ENCODE results near the gene PPIE.
"Not testable (repeated sequence)": the region's sequence is repeated elsewhere in the genome, so short reads cannot be mapped to it uniquely, and the experiment has no call there.

The PPIE gene

DNA sequence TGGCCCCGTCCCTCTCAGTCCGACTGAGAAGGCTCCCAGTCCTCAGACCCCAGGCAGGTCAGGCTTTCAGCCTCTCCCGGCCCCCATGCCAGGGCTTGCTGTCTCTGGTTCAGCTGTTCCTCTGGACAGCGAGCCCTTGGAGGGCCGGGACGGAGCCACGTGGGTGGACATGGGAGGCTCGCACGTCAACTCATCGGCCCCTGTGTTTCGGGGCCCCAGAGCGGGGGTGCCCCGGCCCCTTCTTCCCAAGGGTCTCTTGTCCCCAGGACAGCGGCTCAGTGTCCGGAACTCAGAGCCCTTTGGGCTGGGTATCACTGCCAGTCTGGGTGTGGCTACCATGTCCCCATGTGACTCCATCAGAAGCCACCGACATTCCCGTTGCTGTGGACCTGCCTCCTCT lies 39.2 kb downstream of the PPIE start:
- DNase-seq (ENCODE audit: low read depth) = not testable (repeated sequence)

DNA sequence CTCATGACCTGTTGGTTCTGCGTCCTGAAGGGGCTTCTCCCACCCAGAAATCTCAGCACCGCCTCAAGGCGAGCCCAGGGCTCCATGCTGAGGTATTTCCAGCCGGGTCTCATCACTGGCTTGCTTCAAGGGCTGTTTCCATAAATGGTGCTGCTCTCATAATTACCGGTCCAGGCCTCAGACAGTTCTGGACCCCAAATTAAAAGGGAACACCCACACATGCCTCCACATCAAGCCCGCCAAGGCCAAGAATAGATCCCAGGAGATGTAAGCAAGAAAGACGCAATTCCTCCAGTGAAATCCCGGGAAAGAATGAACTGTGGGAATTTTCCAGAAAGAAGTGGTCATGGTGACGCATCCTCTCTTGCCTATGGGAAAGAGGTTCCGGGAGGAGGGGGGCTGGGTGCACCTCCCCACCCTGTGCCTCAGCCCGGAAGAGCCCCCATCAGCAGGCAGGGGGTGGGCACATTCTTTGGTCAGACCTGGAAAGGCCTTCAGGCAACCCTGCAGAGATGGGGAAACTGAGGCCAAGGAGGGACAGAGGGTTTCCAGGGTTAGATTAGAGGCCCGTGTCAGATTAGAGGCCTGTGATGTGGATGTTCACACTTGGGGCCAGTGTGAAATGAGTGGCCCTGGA lies 39.9 kb downstream of the PPIE start:
- not testable (repeated sequence) for DNase-seq (ENCODE audit: low read depth)

DNA sequence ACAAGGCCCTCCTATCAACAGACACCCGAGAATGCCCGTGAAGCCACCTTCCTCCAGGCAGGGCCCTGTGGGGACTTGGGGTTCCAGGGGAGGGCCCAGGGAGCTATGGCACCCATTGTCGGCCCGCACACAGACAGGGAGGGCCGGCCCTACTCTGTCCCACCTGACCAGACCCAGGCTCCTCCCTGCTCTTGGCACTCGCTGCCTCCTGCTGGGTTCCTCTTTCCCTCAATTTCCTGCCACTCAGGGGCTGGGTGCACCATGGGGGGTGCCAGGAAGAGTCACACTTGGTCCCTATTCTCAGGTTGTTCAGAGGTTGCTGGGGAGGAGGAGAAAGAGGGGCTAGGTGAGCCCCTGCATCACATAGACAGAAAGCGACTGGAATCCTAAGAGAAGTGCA lies 40.5 kb downstream of the PPIE start:
- no peak for DNase-seq (ENCODE audit: low read depth)

GRCh38 chr1:39779821-39780220 lies 41.1 kb downstream of the PPIE start:
- DNase-seq (ENCODE audit: low read depth) = no peak

- no peak for DNase-seq (ENCODE audit: low read depth)
These were observed 42.6 kb downstream of the PPIE start for GRCh38 chr1:39781349-39781715.

DNA sequence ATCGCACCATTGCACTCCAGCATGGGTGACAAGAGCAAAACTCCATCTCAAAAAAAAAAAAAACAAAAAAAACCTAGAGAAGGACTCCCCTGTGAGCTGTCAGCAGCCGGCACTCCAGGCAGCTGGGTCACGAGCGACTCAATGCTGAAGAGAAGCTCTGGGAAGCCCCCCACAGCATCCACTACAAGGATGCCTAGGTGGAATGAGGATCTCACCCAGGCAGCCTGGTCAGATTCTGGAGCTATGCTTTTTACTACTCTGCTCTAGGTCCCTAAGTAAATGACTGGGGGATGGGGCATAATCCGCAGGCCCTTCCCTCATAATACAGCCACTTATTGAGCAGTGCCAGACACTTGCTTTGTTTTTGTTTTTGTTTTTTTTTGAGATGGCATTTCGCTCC lies 43.4 kb downstream of the PPIE start:
- DNase-seq (ENCODE audit: low read depth) = no peak

GRCh38 chr1:39782685-39783084 lies 44.0 kb downstream of the PPIE start:
- DNase-seq (ENCODE audit: low read depth) = not testable (repeated sequence)

DNA sequence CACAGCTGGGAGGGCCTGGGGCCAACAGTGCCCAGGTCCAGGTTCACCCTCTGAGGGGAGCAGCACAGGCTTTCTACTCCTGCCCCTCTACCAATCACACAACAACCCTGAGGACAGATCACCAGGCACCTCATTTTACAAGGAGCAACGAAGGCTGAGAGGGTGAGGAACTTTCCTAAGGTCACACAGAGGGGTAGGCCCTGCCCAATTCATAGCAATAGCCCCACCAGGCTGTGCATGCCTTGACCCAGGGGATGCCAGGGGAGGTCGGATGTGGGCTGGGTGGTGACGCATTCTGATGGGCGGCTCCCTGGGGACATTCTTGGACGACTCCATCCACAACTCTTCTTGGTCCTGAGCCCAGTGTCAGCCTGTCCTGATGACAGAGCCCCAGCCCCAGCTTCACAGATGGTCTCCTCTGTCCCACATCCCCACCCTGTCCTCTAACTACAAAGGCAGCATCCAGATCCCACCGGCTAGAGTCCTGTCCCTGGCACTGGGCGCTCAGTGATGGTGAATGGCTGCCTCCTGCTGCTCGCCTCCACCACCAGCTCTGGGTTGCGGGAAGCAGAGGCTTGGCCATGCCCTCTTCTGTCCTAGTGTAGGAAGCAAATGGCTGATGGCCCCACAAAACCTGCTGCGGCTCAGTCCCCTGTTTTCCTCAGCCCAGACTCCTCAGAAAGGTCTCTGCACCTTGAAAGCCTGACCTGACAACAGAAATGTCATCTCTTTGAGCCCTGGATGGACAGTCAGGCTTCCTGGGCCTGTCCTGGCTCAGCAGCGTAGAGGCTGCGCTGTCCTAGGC lies 47.8 kb downstream of the PPIE start:
- not testable (repeated sequence) for DNase-seq (ENCODE audit: low read depth)

DNA sequence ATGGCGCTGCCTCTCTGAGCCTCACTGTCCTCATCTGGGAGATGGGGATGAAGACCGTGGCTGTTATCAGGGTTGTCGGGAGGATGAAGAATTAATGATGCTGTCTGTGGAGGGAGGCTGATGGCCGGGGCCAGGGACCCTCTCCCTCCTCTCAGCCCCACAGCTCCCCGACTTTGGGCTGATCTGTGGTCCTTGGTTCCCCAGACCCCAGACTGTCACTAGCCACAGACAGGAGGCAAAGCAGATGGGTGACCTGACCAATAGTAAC lies 48.4 kb downstream of the PPIE start:
- not testable (repeated sequence) for DNase-seq (ENCODE audit: low read depth)

GRCh38 chr1:39787468-39787867 lies 48.8 kb downstream of the PPIE start:
- DNase-seq (ENCODE audit: low read depth) = no peak

DNA sequence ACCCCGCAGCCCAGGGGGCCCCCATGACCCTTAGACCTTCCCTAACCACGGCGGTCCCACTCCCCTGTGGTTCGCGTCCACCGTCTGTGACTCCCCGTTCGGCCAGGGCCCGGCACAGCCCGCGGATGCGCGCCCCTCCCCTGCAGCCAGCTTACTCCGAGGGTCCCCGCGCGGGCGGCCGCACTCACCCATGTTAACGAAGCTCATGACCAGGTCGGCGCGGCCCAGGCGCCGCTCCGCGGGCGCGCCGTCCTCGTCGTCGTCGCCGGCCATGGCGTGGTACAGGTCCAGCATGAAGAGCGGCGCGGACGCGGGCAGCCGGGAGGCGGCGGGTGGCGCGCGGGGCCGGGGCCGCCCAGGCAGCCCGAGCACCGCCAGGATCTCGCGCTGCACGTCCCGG lies 49.3 kb downstream of the PPIE start:
- DNase-seq (ENCODE audit: low read depth) = not testable (repeated sequence)

GRCh38 chr1:39788426-39788757 lies 49.7 kb downstream of the PPIE start:
- DNase-seq (ENCODE audit: low read depth) = no peak

GRCh38 chr1:39788758-39789570 lies 50.3 kb downstream of the PPIE start, which contains the start of gene BMP8B:
Gene BMP8B, minus strand, starts transcription at chr1:39788865. Its CDS starts 380 bp downstream, at chr1:39788485.
- no peak for DNase-seq (ENCODE audit: low read depth)

DNA sequence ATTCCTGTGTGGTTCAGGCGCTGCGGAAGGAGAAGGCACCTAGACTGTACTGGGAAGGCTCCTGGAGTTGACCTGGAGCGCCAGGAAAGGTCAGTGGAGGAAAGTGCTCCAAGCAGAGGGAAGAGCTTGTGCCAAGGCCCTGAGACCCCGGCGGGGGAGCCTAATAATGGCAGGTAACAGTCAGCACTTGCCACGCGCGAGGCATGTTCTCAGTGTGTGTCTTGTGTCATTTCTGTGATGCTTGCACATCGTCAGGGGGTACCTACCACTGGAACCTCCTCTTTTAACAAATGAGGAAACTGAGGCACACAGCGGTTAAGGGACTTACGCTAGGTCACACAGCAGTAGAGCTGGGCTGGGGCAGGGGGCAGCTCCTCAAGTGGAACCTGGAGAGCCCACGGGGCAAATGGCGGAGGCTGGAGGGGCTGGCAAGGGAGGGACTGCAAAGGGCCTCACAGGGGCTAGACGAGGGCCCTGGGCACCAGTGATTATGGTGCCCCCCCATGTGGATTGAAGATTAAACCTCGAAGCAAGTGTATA lies 51.0 kb downstream of the PPIE start:
- no peak for DNase-seq (ENCODE audit: low read depth)

GRCh38 chr1:39791838-39792237 lies 53.2 kb downstream of the PPIE start:
- DNase-seq (ENCODE audit: low read depth) = no peak

- no peak for DNase-seq (ENCODE audit: low read depth)
These were observed 57.0 kb downstream of the PPIE start for GRCh38 chr1:39795651-39796050.

DNA sequence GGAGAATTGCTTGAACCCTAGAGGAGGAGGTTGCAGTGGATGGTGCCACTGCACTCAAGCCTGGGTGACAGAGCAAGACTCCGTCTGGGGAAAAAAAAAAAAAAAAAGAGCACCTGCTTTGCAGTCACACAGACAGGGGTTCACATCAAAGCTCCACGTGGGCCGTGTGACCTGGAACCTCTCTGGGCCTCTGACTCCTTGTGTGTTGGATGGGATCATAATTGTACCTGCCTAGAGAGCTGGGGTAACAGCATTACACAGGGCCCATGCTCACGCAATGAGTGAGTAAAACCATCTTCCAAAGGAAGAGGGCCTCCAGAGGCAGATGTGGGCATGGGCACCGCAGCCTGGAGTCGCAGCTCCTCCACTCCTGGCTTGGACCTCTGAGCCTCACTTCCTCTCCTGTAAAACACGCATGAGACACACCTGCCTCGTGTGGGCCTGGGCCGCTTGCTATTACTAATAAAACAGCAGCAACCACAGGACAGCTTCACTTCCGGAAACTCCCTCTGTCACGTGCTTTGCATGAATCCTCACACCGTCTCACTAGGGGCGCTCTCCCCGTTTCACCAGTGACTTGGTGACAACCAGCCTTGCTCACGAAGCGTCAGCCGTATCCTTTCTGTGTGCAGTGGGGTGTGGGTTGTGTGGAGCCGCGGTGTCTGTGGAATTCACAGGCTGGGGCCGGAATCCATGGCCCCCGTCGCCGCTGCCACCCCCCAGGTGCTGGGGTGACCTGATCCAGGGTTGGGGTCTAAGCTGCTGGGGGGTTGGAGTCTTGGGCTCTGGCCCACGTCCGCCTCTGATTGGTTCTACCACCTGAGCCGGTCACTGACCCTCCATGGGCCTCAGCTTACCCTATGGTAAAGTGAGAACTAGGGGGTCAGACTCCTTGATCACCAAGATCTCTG lies 60.4 kb downstream of the PPIE start:
- peak; percentile 12 for DNase-seq (ENCODE audit: low read depth)

GRCh38 chr1:39799770-39800470 lies 61.2 kb downstream of the PPIE start:
- DNase-seq (ENCODE audit: low read depth) = peak; percentile 61

DNA sequence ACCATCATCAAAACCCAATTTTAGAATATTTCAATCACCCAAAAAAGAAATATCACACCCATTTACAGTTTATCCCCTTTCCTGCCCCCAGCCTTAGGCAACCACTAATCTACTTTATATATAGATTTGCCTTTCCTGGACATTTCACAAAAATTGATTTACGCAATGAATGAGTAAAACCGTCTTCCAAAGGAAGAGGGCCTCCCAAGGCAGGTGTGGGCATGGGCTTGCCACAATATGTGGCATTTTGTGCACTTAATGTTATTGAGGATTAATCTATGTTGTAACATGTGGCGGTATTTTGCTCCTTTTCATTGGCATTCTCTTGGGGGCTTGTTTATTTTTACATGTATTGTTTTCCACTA lies 61.8 kb downstream of the PPIE start:
- no peak for DNase-seq (ENCODE audit: low read depth)

GRCh38 chr1:39802496-39803260 lies 64.0 kb downstream of the PPIE start:
- DNase-seq (ENCODE audit: low read depth) = no peak
